Aorta (tissue), 5 donors: ENCODE results near the gene CYP20A1. TPM values are rescaled to one million over a fixed set of nuclear protein-coding genes. Genes with fewer than 3 reads are reported as not detected.
"Not testable (repeated sequence)": the region's sequence is repeated elsewhere in the genome, so short reads cannot be mapped to it uniquely, and the experiment has no call there.

ENCODE experiments used
- ATAC-seq: fragments of 200-7000 bp; cut with Tn5 transposase; one replicate; pipeline ENCODE4 v1.9.1; 2022; ENCODE audit warnings: moderate library complexity; ENCODE audit not compliant: low FRiP score
- DNase-seq, 2 donors: peaks; one replicate each; pipeline ENCODE4 v3.0.0-alpha.2; 2020
- H3K27ac ChIP-seq, 2 donors: one replicate each; pipeline ENCODE4 v1.5.1; 2013; ENCODE audit warnings: low read length in 2 of 2, mild to moderate bottlenecking in 2 of 2, moderate library complexity in 2 of 2, control low read depth in 1 of 2, inconsistent platforms in 1 of 2, low read depth in 1 of 2
- H3K27me3 ChIP-seq, 2 donors: one replicate each; pipeline ENCODE4 v1.6.1; 2013; ENCODE audit warnings: control low read depth in 1 of 2, low read length in 1 of 2, mild to moderate bottlenecking in 1 of 2, moderate library complexity in 1 of 2; ENCODE audit not compliant: insufficient read depth in 2 of 2, control insufficient read depth in 1 of 2
- H3K36me3 ChIP-seq, 2 donors: one replicate each; pipeline ENCODE4 v1.6.1; 2013; ENCODE audit warnings: control low read depth in 1 of 2, low read length in 1 of 2, mild to moderate bottlenecking in 1 of 2; ENCODE audit not compliant: insufficient read depth in 2 of 2, control insufficient read depth in 1 of 2
- H3K4me1 ChIP-seq, 2 donors: one replicate each; pipeline ENCODE4 v1.6.1; 2013; ENCODE audit warnings: low read length in 2 of 2, control low read depth in 1 of 2, mild to moderate bottlenecking in 1 of 2, moderate library complexity in 1 of 2; ENCODE audit not compliant: insufficient read depth in 2 of 2, control insufficient read depth in 1 of 2
- H3K4me3 ChIP-seq, 2 donors: one replicate each; pipeline ENCODE4 v1.5.1; 2013; ENCODE audit warnings: low read length in 2 of 2, control low read depth in 1 of 2, mild to moderate bottlenecking in 1 of 2
- H3K9me3 ChIP-seq: one replicate; pipeline ENCODE4 v1.6.1; 2013; ENCODE audit warnings: mild to moderate bottlenecking, low read length; ENCODE audit not compliant: control insufficient read depth
- WGBS, 2 donors: extraction: QIAGEN DNeasy Blood & Tissue Kit; methylation state at CpG; one replicate each; pipeline ENCODE4 v1.1.7; 2013; 5-methylcytosine and 5-hydroxymethylcytosine counted together
- intact Hi-C, 2 donors: fragments of 100-400 bp; cut with DNase I; formaldehyde crosslinking; loops; one replicate each; pipeline versions ENCODE4 v1.14.2 to v1.15.0; 2022
- polyA plus RNA-seq, 2 donors: library from polyadenylated mRNA; stranded (reverse); fragments of 200-250 nt; gene quantifications; one replicate each; pipeline ENCODE4 v1.2.3, GENCODE V29; 2013
- total RNA-seq, 2 donors: library from RNA; stranded (reverse); fragmentation: NEBNext Ultra II Directional; extraction: Animal tissue kit (Norgen Biotek cat#: 25700); gene quantifications; one replicate each; pipeline ENCODE4 v1.2.1, GENCODE V29; 2021
- donor health status: healthy with polysubstance abuse.
- donor health status: Bipolar disorder and iron deficiency.
- donor health status: DM: no; HTN: no; CAD: no.
- donor health status: DM: no; HTN: no; CAD: no.
- donor health status: DM: yes; HTN: yes; CAD: no.

Gene CYP20A1
- total and polyA plus RNA-seq, 4 donors = 9.7 to 28.8 (median 21.9) TPM

GRCh38 chr2:203341741-203342310 is 103.0 kb downstream of the CYP20A1 start:
- no peaks in the 10 kb centered on the region for H3K9me3 ChIP-seq
- H3K4me3 ChIP-seq = no peak overlapping the region
- intact Hi-C loops = no loop called here
- no peak for ATAC-seq
- H3K36me3 ChIP-seq = peaks cover 0 to 2% of the 10 kb centered on the region in 2 donors
- H3K27me3 ChIP-seq = no peaks in the 10 kb centered on the region
- no peak for DNase-seq
- no peak overlapping the region for H3K27ac ChIP-seq
- 48 to 52% methylated on average over 2 of the region's 2 CpGs for WGBS, 2 donors
- H3K4me1 ChIP-seq = peaks cover 0 to 5% of the 10 kb centered on the region in 2 donors

GRCh38 chr2:203342374-203342773 is 103.6 kb downstream of the CYP20A1 start:
- peak overlapping the region in 1 of 2 donors; percentile 25 for H3K27ac ChIP-seq
- ATAC-seq, H3K4me3 ChIP-seq, H3K9me3 ChIP-seq, H3K27me3 ChIP-seq, H3K36me3 ChIP-seq, intact Hi-C loops, DNase-seq, H3K4me1 ChIP-seq: not testable (repeated sequence)
- WGBS, 2 donors = 98% methylated on average over 4 of the region's 4 CpGs

- no peaks in the 10 kb centered on the region for H3K27me3 ChIP-seq
- no peak overlapping the region for H3K27ac ChIP-seq
- ATAC-seq (no peak), DNase-seq (no peak)
- no peaks in the 10 kb centered on the region for H3K9me3 ChIP-seq
- H3K4me3 ChIP-seq = no peak overlapping the region
- whole genome bisulfite sequencing, 2 donors = 97 to 98% methylated on average over 12 of the region's 12 CpGs
- peaks cover 0 to 2% of the 10 kb centered on the region in 2 donors for H3K36me3 ChIP-seq
- intact Hi-C loops = no loop called here
- H3K4me1 ChIP-seq = no peaks in the 10 kb centered on the region
These were observed 105.8 kb downstream of the CYP20A1 start for GRCh38 chr2:203344667-203345066.

GRCh38 chr2:203346612-203347011 is 107.8 kb downstream of the CYP20A1 start:
- Histone ChIP-seq H3K27ac (no peak overlapping the region), H3K4me3 (no peak overlapping the region), H3K4me1 (no peaks in the 10 kb centered on the region), H3K27me3 (no peaks in the 10 kb centered on the region), H3K9me3 (no peaks in the 10 kb centered on the region), H3K36me3 (peaks cover 0 to 2% of the 10 kb centered on the region in 2 donors)
- no peak for ATAC-seq
- WGBS, 2 donors = 64 to 69% methylated on average over 1 of the region's 1 CpG
- DNase-seq = no peak
- intact Hi-C loops = no loop called here

- no peak overlapping the region for H3K4me3 ChIP-seq
- H3K9me3 ChIP-seq = no peaks in the 10 kb centered on the region
- H3K27ac ChIP-seq = no peak overlapping the region
- no peaks in the 10 kb centered on the region for H3K27me3 ChIP-seq
- no peaks in the 10 kb centered on the region for H3K4me1 ChIP-seq
- ATAC-seq (no peak), DNase-seq (no peak)
- 42 to 49% methylated on average over 4 of the region's 4 CpGs for WGBS, 2 donors
- H3K36me3 ChIP-seq = peaks cover 0 to 2% of the 10 kb centered on the region in 2 donors
- intact Hi-C loops = no loop called here
These were observed 108.6 kb downstream of the CYP20A1 start for GRCh38 chr2:203347375-203347774.

GRCh38 chr2:203352604-203353255 is 113.9 kb downstream of the CYP20A1 start:
- Histone ChIP-seq H3K4me3 (no peak overlapping the region), H3K27ac (no peak overlapping the region), H3K36me3 (no peaks in the 10 kb centered on the region), H3K27me3 (no peaks in the 10 kb centered on the region), H3K4me1 (no peaks in the 10 kb centered on the region), H3K9me3 (no peaks in the 10 kb centered on the region)
- DNase-seq = no peak
- intact Hi-C loops = no loop called here
- WGBS, 2 donors = 87 to 88% methylated on average over 5 of the region's 5 CpGs
- no peak for ATAC-seq

- intact Hi-C loops = no loop called here
These were observed 116.1 kb downstream of the CYP20A1 start for GRCh38 chr2:203354966-203355365.

More at GRCh38 chr2:203354966-203355365, 116.1 kb downstream of the CYP20A1 start:
- Histone ChIP-seq H3K9me3 (no peaks in the 10 kb centered on the region), H3K27me3 (no peaks in the 10 kb centered on the region), H3K36me3 (no peaks in the 10 kb centered on the region), H3K4me3 (no peak overlapping the region), H3K4me1 (no peaks in the 10 kb centered on the region), H3K27ac (no peak overlapping the region)
- ATAC-seq (no peak), DNase-seq (no peak)
- 84 to 85% methylated on average over 3 of the region's 3 CpGs for WGBS, 2 donors
